Thoracic aorta (tissue), 2 donors: ENCODE data around the gene TIMM29. TPM values are rescaled to one million over a fixed set of nuclear protein-coding genes. Genes with fewer than 3 reads are reported as not detected.
"Not testable (repeated sequence)": the region's sequence is repeated elsewhere in the genome, so short reads cannot be mapped to it uniquely, and the experiment has no call there.

ENCODE experiments used
- ATAC-seq: fragments of 150-250 bp; one replicate; pipeline ENCODE4 v1.8.0; 2017; ENCODE audit warnings: low read depth; ENCODE audit not compliant: insufficient number of reproducible peaks, low FRiP score
- DNase-seq: peaks from one replicate; pipeline ENCODE4 v3.0.0-alpha.2; 2020; ENCODE audit warnings: low spot score
- H3K27ac ChIP-seq, 2 donors: fragments of 200-600 bp; sonication (generic); 1 replicate in 1 of 2; 2 replicates in 1 of 2; pipeline ENCODE4 v1.5.1; 2016; ENCODE audit warnings: mild to moderate bottlenecking in 2 of 2, moderate library complexity in 2 of 2
- H3K27me3 ChIP-seq: fragments of 200-600 bp; sonication (generic); replicated peaks from 2 replicates; pipeline ENCODE4 v1.6.0; 2016; ENCODE audit warnings: mild to moderate bottlenecking; ENCODE audit not compliant: insufficient read depth
- H3K36me3 ChIP-seq: fragments of 200-600 bp; sonication (generic); one replicate; pipeline ENCODE4 v1.5.1; 2016
- H3K4me1 ChIP-seq, 2 donors: fragments of 200-600 bp; sonication (generic); 1 replicate in 1 of 2; 2 replicates in 1 of 2; pipeline versions ENCODE4 v1.5.1 to v1.6.0; 2016; ENCODE audit warnings: low read depth in 2 of 2, mild to moderate bottlenecking in 1 of 2; ENCODE audit not compliant: control insufficient read depth in 1 of 2
- H3K4me3 ChIP-seq: fragments of 200-600 bp; sonication (generic); 2 replicates; pipeline ENCODE4 v1.5.1; 2016; ENCODE audit warnings: mild to moderate bottlenecking
- H3K9me3 ChIP-seq: fragments of 200-600 bp; sonication (generic); 2 replicates; pipeline ENCODE4 v1.5.1; 2016
- CTCF ChIP-seq: fragments of 200-600 bp; sonication (generic); IDR thresholded peaks from one replicate; pipeline ENCODE4 v1.5.1; 2019; ENCODE audit warnings: antibody characterized with exemption
- total RNA-seq, 2 donors: library from RNA; depleted of rRNA; stranded (reverse); fragments of >200 nt; gene quantifications; one replicate each; pipeline versions ENCODE4 v1.1.0 to v1.2.3, GENCODE V29; 2016

TIMM29 gene
- total RNA-seq, 2 donors from 2014 or later: 33.3 to 34.8 TPM

- TF ChIP-seq CTCF: no peak
- no peaks in the 10 kb centered on the region for H3K27me3 ChIP-seq
- peaks cover 14% of the 10 kb centered on the region for H3K36me3 ChIP-seq
- no peak for ATAC-seq
- peak overlapping the region; percentile 74 to 83 for H3K27ac ChIP-seq
- DNase-seq: no peak
- no peaks in the 10 kb centered on the region for H3K9me3 ChIP-seq
- H3K4me3 ChIP-seq: peak overlapping the region; percentile 95
- peaks cover 15 to 32% of the 10 kb centered on the region in 2 donors for H3K4me1 ChIP-seq
These were observed 665 bp upstream of the TIMM29 start for GRCh38 chr19:10927730-10928562.

GRCh38 chr19:10929402-10929794 is 787 bp downstream of the TIMM29 start:
- H3K27ac ChIP-seq: peak overlapping the region in 1 of 2 donors; percentile 83
- DNase-seq: no peak

GRCh38 chr19:10935371-10936059 is 6.9 kb downstream of the TIMM29 start:
- Histone ChIP-seq H3K9me3 (no peaks in the 10 kb centered on the region), H3K4me1 (peaks cover 0 to 7% of the 10 kb centered on the region in 2 donors), H3K4me3 (no peak overlapping the region), H3K27ac (no peak overlapping the region), H3K36me3 (peaks cover 3% of the 10 kb centered on the region), H3K27me3 (no peaks in the 10 kb centered on the region)
- DNase-seq (no peak), ATAC-seq (no peak)
- no peak for TF ChIP-seq CTCF

More at GRCh38 chr19:10929402-10929794, 787 bp downstream of the TIMM29 start:
- no peak for TF ChIP-seq CTCF
- peaks cover 15 to 32% of the 10 kb centered on the region in 2 donors for H3K4me1 ChIP-seq
- no peaks in the 10 kb centered on the region for H3K27me3 ChIP-seq
- no peaks in the 10 kb centered on the region for H3K9me3 ChIP-seq
- H3K36me3 ChIP-seq: peaks cover 10% of the 10 kb centered on the region
- ATAC-seq: no peak
- H3K4me3 ChIP-seq: peak overlapping the region; percentile 95

GRCh38 chr19:10936661-10937084 is 8.1 kb downstream of the TIMM29 start:
- Histone ChIP-seq H3K36me3 (peaks cover 3% of the 10 kb centered on the region), H3K27ac (peak overlapping the region in 1 of 2 donors; percentile 45), H3K27me3 (no peaks in the 10 kb centered on the region), H3K4me3 (peak overlapping the region; percentile 58), H3K4me1 (peaks cover 0 to 3% of the 10 kb centered on the region in 2 donors), H3K9me3 (no peaks in the 10 kb centered on the region)
- DNase-seq: no peak
- peak; percentile 48 for TF ChIP-seq CTCF
- peak; percentile 56 for ATAC-seq

- H3K4me3 ChIP-seq, H3K9me3 ChIP-seq, H3K36me3 ChIP-seq, ATAC-seq, H3K4me1 ChIP-seq, H3K27ac ChIP-seq, DNase-seq, H3K27me3 ChIP-seq: not testable (repeated sequence)
These were observed 13.0 kb downstream of the TIMM29 start for GRCh38 chr19:10941649-10942048.

GRCh38 chr19:10943412-10943811 is 14.8 kb downstream of the TIMM29 start:
- not testable (repeated sequence) for ATAC-seq, H3K27ac ChIP-seq, H3K9me3 ChIP-seq, H3K4me1 ChIP-seq, H3K36me3 ChIP-seq, H3K27me3 ChIP-seq, DNase-seq, H3K4me3 ChIP-seq
